SK-N-MC (cell line): ENCODE results near the gene PEX11B.

ENCODE experiments used
- EZH2 ChIP-seq: fragments of 200-600 bp; sonication (generic); IDR thresholded peaks from one replicate; pipeline ENCODE4 v1.6.1; 2017; ENCODE audit warnings: antibody characterized with exemption
- FOXP2 ChIP-seq: optimal IDR thresholded peaks from 2 replicates; pipeline ENCODE3; 2011; ENCODE audit warnings: mild to moderate bottlenecking, moderate library complexity; ENCODE audit not compliant: insufficient read depth; ENCODE audit errors: extremely low read length, control extremely low read depth
- POLR2AphosphoS5 ChIP-seq: IDR thresholded peaks from 2 replicates; pipeline ENCODE4 v1.6.1; 2012; ENCODE audit warnings: mild to moderate bottlenecking, low read depth, low read length, borderline replicate concordance

- TF ChIP-seq EZH2 (no peak), POLR2AphosphoS5 (no peak), FOXP2 (no peak)
These were observed 46.3 kb downstream of the PEX11B start for GRCh38 chr1:145871994-145872924.
